ENCODE measurements around the gene CCDC141. TPM values are rescaled to one million over a fixed set of nuclear protein-coding genes. Genes with fewer than 3 reads are reported as not detected.

CCDC141 gene
- total RNA-seq, 3 donors from 2014 or later (not counting 1 experiment from before 2014, with no cell fraction given): 2.0 to 3.1 (median 2.0) TPM

GRCh38 chr2:179044500-179044899 lies 5.4 kb downstream of the CCDC141 start:
- Histone ChIP-seq H3K4me3 (ENCODE audit: low read length) (no peak overlapping the region), H3K27ac (ENCODE audit: low read length) (no peak overlapping the region), H3K36me3 (ENCODE audit: control insufficient read depth, insufficient read depth, low read length) (no peaks in the 10 kb centered on the region), H3K4me1 (ENCODE audit: control insufficient read depth, insufficient read depth, low read length) (no peaks in the 10 kb centered on the region), H3K9me3 (ENCODE audit: control insufficient read depth, insufficient read depth, low read length) (no peaks in the 10 kb centered on the region), H3K27me3 (ENCODE audit: control insufficient read depth, insufficient read depth, low read length) (no peaks in the 10 kb centered on the region)
- ATAC-seq (peak in 1 of 3 donors; percentile 10), DNase-seq (no peak)
- H3K9me3 Mint-ChIP-seq: peaks cover 0 to 3% of the 10 kb centered on the region in 2 donors
- H3K27ac Mint-ChIP-seq: no peak overlapping the region
- intact Hi-C loops (cut with micrococcal nuclease): no loop called here
- H3K27me3 Mint-ChIP-seq (ENCODE audit: low read depth in 2 of 2): no peaks in the 10 kb centered on the region
- no peak overlapping the region for H3K4me3 Mint-ChIP-seq
- no peak for TF ChIP-seq CTCF (IDR thresholded peaks at IDR 0.05)
- peaks cover 7 to 12% of the 10 kb centered on the region in 2 donors for H3K4me1 Mint-ChIP-seq
- H3K36me3 Mint-ChIP-seq: no peaks in the 10 kb centered on the region
- 88% methylated on average over 3 of the region's 3 CpGs for WGBS (ENCODE audit: insufficient coverage)

GRCh38 chr2:179037807-179038206 lies 12.1 kb downstream of the CCDC141 start:
- Histone ChIP-seq H3K9me3 (ENCODE audit: control insufficient read depth, insufficient read depth, low read length) (no peaks in the 10 kb centered on the region), H3K4me3 (ENCODE audit: low read length) (no peak overlapping the region), H3K27me3 (ENCODE audit: control insufficient read depth, insufficient read depth, low read length) (no peaks in the 10 kb centered on the region), H3K4me1 (ENCODE audit: control insufficient read depth, insufficient read depth, low read length) (no peaks in the 10 kb centered on the region), H3K27ac (ENCODE audit: low read length) (no peak overlapping the region), H3K36me3 (ENCODE audit: control insufficient read depth, insufficient read depth, low read length) (no peaks in the 10 kb centered on the region)
- Mint-ChIP-seq H3K4me3 (no peak overlapping the region), H3K27ac (no peak overlapping the region), H3K27me3 (ENCODE audit: low read depth in 2 of 2) (no peaks in the 10 kb centered on the region), H3K36me3 (no peaks in the 10 kb centered on the region), H3K4me1 (no peaks in the 10 kb centered on the region), H3K9me3 (peaks cover 0 to 3% of the 10 kb centered on the region in 2 donors)
- 84% methylated on average over 4 of the region's 4 CpGs for WGBS (ENCODE audit: insufficient coverage)
- TF ChIP-seq CTCF (IDR thresholded peaks at IDR 0.05): no peak
- no peak for DNase-seq
- no peak for ATAC-seq
- intact Hi-C loops (cut with micrococcal nuclease): no loop called here

- WGBS (ENCODE audit: insufficient coverage): 83% methylated on average over 3 of the region's 4 CpGs
- H3K36me3 ChIP-seq (ENCODE audit: control insufficient read depth, insufficient read depth, low read length): no peaks in the 10 kb centered on the region
- H3K9me3 Mint-ChIP-seq: no peaks in the 10 kb centered on the region
- no peaks in the 10 kb centered on the region for H3K27me3 Mint-ChIP-seq (ENCODE audit: low read depth in 2 of 2)
- TF ChIP-seq CTCF (IDR thresholded peaks at IDR 0.05): no peak
- H3K27me3 ChIP-seq (ENCODE audit: control insufficient read depth, insufficient read depth, low read length): no peaks in the 10 kb centered on the region
- no peak overlapping the region for H3K27ac ChIP-seq (ENCODE audit: low read length)
- H3K9me3 ChIP-seq (ENCODE audit: control insufficient read depth, insufficient read depth, low read length): no peaks in the 10 kb centered on the region
- no peak overlapping the region for H3K4me3 Mint-ChIP-seq
- H3K4me1 ChIP-seq (ENCODE audit: control insufficient read depth, insufficient read depth, low read length): peaks cover 4% of the 10 kb centered on the region
- H3K36me3 Mint-ChIP-seq: no peaks in the 10 kb centered on the region
- no peak for DNase-seq
- ATAC-seq: no peak
- no peak overlapping the region for H3K4me3 ChIP-seq (ENCODE audit: low read length)
- peaks cover 12% of the 10 kb centered on the region in 2 donors for H3K4me1 Mint-ChIP-seq
- intact Hi-C loops (cut with micrococcal nuclease): no loop called here
- no peak overlapping the region for H3K27ac Mint-ChIP-seq
Observed at GRCh38 chr2:179036353-179036905, 13.5 kb downstream of the CCDC141 start.

Data from natural killer cell (primary cell).